Uterus (tissue), 4 donors: ENCODE data around the gene IRF6. TPM values are rescaled to one million over a fixed set of nuclear protein-coding genes. Genes with fewer than 3 reads are reported as not detected.

Experiments used
- DNase-seq, 2 donors: peaks; one replicate each; pipeline ENCODE4 v3.0.0-alpha.2; 2019 to 2020
- H3K27ac ChIP-seq, 2 donors: fragments of 200-600 bp; sonication (generic); 1 replicate in 1 of 2; 2 replicates in 1 of 2; pipeline ENCODE4 v1.5.1; 2016 to 2018
- H3K27me3 ChIP-seq, 2 donors: fragments of 200-600 bp; sonication (generic); one replicate each; pipeline ENCODE4 v1.5.1; 2018 to 2019; ENCODE audit warnings: control low read depth in 1 of 2
- H3K36me3 ChIP-seq, 2 donors: fragments of 200-600 bp; sonication (generic); one replicate each; pipeline ENCODE4 v1.5.1; 2019; ENCODE audit warnings: control low read depth in 1 of 2
- H3K4me1 ChIP-seq, 2 donors: fragments of 200-600 bp; sonication (generic); one replicate each; pipeline ENCODE4 v1.5.1; 2018 to 2019; ENCODE audit warnings: control low read depth in 1 of 2
- H3K4me3 ChIP-seq, 2 donors: fragments of 200-600 bp; sonication (generic); 1 replicate in 1 of 2; 2 replicates in 1 of 2; pipeline ENCODE4 v1.5.1; 2018 to 2019; ENCODE audit warnings: mild to moderate bottlenecking in 1 of 2
- H3K9me3 ChIP-seq, 2 donors: fragments of 200-600 bp; sonication (generic); one replicate each; pipeline ENCODE4 v1.5.1; 2019; ENCODE audit warnings: control low read depth in 1 of 2
- CTCF ChIP-seq, 4 experiments: fragments of 200-600 bp in 2 of 4; fragments of 450-650 bp in 2 of 4; sonication (generic) in 2 of 4; IDR thresholded peaks; one replicate each; pipeline ENCODE4 v1.5.1; 2016 to 2019; ENCODE audit warnings: antibody characterized with exemption in 4 of 4, mild to moderate bottlenecking in 2 of 4, moderate library complexity in 1 of 4
- POLR2A ChIP-seq, 2 donors: fragments of 450-650 bp; IDR thresholded peaks; one replicate each; pipeline ENCODE4 v1.6.1; 2016; ENCODE audit warnings: antibody characterized with exemption in 2 of 2, mild to moderate bottlenecking in 1 of 2, moderate library complexity in 1 of 2
- intact Hi-C: fragments of 100-400 bp; cut with DNase I; formaldehyde crosslinking; loops from one replicate; pipeline ENCODE4 v1.15.1; 2023; ENCODE audit warnings: low total_unique reads
- total RNA-seq, 4 donors: library from RNA; depleted of rRNA in 3 of 4; stranded (reverse); fragments of >200 nt in 3 of 4; gene quantifications; one replicate each; pipeline versions ENCODE4 v1.1.0 to v1.2.4, GENCODE V29; 2014 to 2023
- donor health status: DM: yes; HTN: yes; CAD: no.

IRF6 gene
- total RNA-seq, 4 donors from 2014 or later, result 0.88 to 28.3 (median 4.0) TPM

- no peaks in the 10 kb centered on the region for H3K9me3 ChIP-seq
- H3K27ac ChIP-seq, result no peak overlapping the region
- no peaks in the 10 kb centered on the region for H3K36me3 ChIP-seq
- TF ChIP-seq CTCF (IDR thresholded peaks at IDR 0.05) (no peak), POLR2A (IDR thresholded peaks at IDR 0.05) (no peak)
- intact Hi-C loops, result no loop called here
- no peak overlapping the region for H3K4me3 ChIP-seq
- H3K4me1 ChIP-seq, result no peaks in the 10 kb centered on the region
- no peak for DNase-seq
- H3K27me3 ChIP-seq, result no peaks in the 10 kb centered on the region
These were observed 69.3 kb downstream of the IRF6 start for GRCh38 chr1:209736490-209737117.

Other genes starting within 250 kb of the IRF6 start
- gene CAMK1G, start 222.4 kb downstream of the IRF6 start, total RNA-seq, result 1 to 10 TPM in 1 of 4 donors, under 1 TPM in 1, not detected in 2; 0.43 to 5.6 TPM
- 10 to 100 TPM in 1 of 4 donors, under 1 TPM in 2, not detected in 1; under 0.01 to 17.4 (median 0.37) TPM for gene LAMB3, start 153.7 kb downstream of the IRF6 start, total RNA-seq
- 10 to 100 TPM in 1 of 4 donors, 1 to 10 TPM in 1, not detected in 2; 4.5 to 13.2 TPM for gene G0S2, start 130.7 kb downstream of the IRF6 start, total RNA-seq
- 10 to 100 TPM in 1 of 4 donors, 1 to 10 TPM in 2, under 1 TPM in 1; 0.59 to 12.8 (median 2.2) TPM for gene HSD11B1, start 101.3 kb downstream of the IRF6 start, total RNA-seq
- gene TRAF3IP3, start 50.1 kb downstream of the IRF6 start, total RNA-seq, result 1 to 10 TPM in 3 of 4 donors, not detected in 1; 1.3 to 3.2 (median 1.3) TPM
- gene C1orf74, start 21.6 kb downstream of the IRF6 start, total RNA-seq, result 1 to 10 TPM in 3 of 4 donors, under 1 TPM in 1; 0.88 to 5.0 (median 1.3) TPM
- gene UTP25, start 21.8 kb upstream of the IRF6 start, total RNA-seq, result 10 to 100 TPM in 2 of 4 donors, 1 to 10 TPM in 2; 6.8 to 12.4 (median 8.8) TPM
- 1 to 10 TPM in 1 of 4 donors, under 1 TPM in 1, not detected in 2; under 0.01 to 1.0 TPM for gene SYT14, start 132.1 kb upstream of the IRF6 start, total RNA-seq